A549 (cell line): ENCODE data around the gene KCTD12. TPM values are rescaled to one million over a fixed set of nuclear protein-coding genes. Genes with fewer than 3 reads are reported as not detected.
"Not testable (repeated sequence)": the region's sequence is repeated elsewhere in the genome, so short reads cannot be mapped to it uniquely, and the experiment has no call there.

Source experiments
- ATAC-seq, 2 experiments: fragments of 200-7000 bp in 1 of 2; fragments of >200 bp in 1 of 2; cut with Nextera tagmentation in 1 of 2; cut with Tn5 transposase in 1 of 2; 3 replicates each; pipeline versions ENCODE4 v1.8.0 to v1.9.1; 2018 to 2020; ENCODE audit warnings: mild to moderate bottlenecking in 1 of 2, moderate library complexity in 1 of 2
- CTCF ChIA-PET: fragments of 300-600 bp; sonication (Branson Sonifier 250); formaldehyde crosslinking; extraction: SDS; loops from one replicate; lab custom pipeline; 2021; ENCODE audit warnings: antibody characterized with exemption, inconsistent platforms; lab: Yijun Ruan, JAX
- POLR2A ChIA-PET: fragments of 350-600 bp; formaldehyde crosslinking; extraction: SDS; loops from one replicate; lab custom pipeline; 2021; ENCODE audit warnings: antibody characterized with exemption, inconsistent platforms; lab: Yijun Ruan, JAX
- DNase-seq, 2 experiments: peaks; one replicate each; pipeline versions ENCODE4 v3.0.0 to v3.0.0-alpha.2; 2011 to 2016; ENCODE audit warnings: low read depth in 1 of 2, low spot score in 1 of 2
- FAIRE-seq: peaks from 2 replicates; lab custom pipeline; 2011; peaks lifted over from hg19 to GRCh38; lab: Jason Lieb, UNC
- H3K27ac ChIP-seq, 2 experiments: fragments of >200 bp; sonication (Bioruptor Twin); formaldehyde crosslinking; 3 replicates each; pipeline ENCODE4 v1.5.1; 2016 to 2017
- H3K4me1 ChIP-seq: fragments of >200 bp; sonication (Bioruptor Twin); formaldehyde crosslinking; 3 replicates; pipeline ENCODE4 v1.6.1; 2016
- H3K4me2 ChIP-seq: fragments of >200 bp; sonication (Bioruptor Twin); formaldehyde crosslinking; 3 replicates; pipeline ENCODE4 v1.6.1; 2016
- H3K4me3 ChIP-seq: fragments of >200 bp; sonication (Bioruptor Twin); formaldehyde crosslinking; 3 replicates; pipeline ENCODE4 v1.5.1; 2016
- H3K9me3 ChIP-seq: fragments of >200 bp; sonication (Bioruptor Twin); formaldehyde crosslinking; 3 replicates; pipeline ENCODE4 v1.6.1; 2016
- CEBPB ChIP-seq, 2 experiments: fragments of >200 bp in 1 of 2; sonication (Bioruptor Twin) in 1 of 2; formaldehyde crosslinking in 1 of 2; IDR thresholded peaks; 2 replicates each; pipeline ENCODE4 v1.6.1; 2012 to 2016
- EP300 ChIP-seq, 2 experiments: fragments of >200 bp; sonication (Bioruptor Twin); formaldehyde crosslinking; IDR thresholded peaks; 2 replicates in 1 of 2; 3 replicates in 1 of 2; pipeline ENCODE4 v1.6.1; 2016 to 2017
- FOSL2 ChIP-seq, 2 experiments: fragments of 450-650 bp in 1 of 2; fragments of >200 bp in 1 of 2; sonication (Bioruptor Twin) in 1 of 2; formaldehyde crosslinking; IDR thresholded peaks; 2 replicates each; pipeline versions ENCODE4 v1.5.0 to v1.6.1; 2016 to 2020; ENCODE audit warnings: mild to moderate bottlenecking in 1 of 2, moderate library complexity in 1 of 2
- HOXA7 ChIP-seq: fragments of 250-450 bp; sonication (Bioruptor Pico); IDR thresholded peaks from 2 replicates; pipeline ENCODE4 v1.5.0; 2020; ENCODE audit warnings: mild to moderate bottlenecking, moderate library complexity
- HOXB13 ChIP-seq: fragments of 250-450 bp; sonication (Bioruptor Pico); IDR thresholded peaks from 2 replicates; pipeline ENCODE4 v1.5.0; 2020; ENCODE audit warnings: low read depth, mild to moderate bottlenecking, moderate library complexity
- JUN ChIP-seq, 2 experiments: fragments of >200 bp; sonication (Bioruptor Twin); formaldehyde crosslinking; IDR thresholded peaks; 2 replicates in 1 of 2; 3 replicates in 1 of 2; pipeline ENCODE4 v1.6.1; 2016 to 2017
- JUNB ChIP-seq: fragments of >200 bp; sonication (Bioruptor Twin); formaldehyde crosslinking; IDR thresholded peaks from 2 replicates; pipeline ENCODE4 v1.6.1; 2016
- KDM1A ChIP-seq: fragments of 200-600 bp; sonication (generic); IDR thresholded peaks from 2 replicates; pipeline ENCODE4 v1.6.1; 2016; ENCODE audit warnings: low read depth, mild to moderate bottlenecking
- NFE2L2 ChIP-seq: fragments of 150-350 bp; conservative IDR thresholded peaks from 2 replicates; pipeline ENCODE4 v1.6.1; 2014; ENCODE audit warnings: low read length
- NR3C1 ChIP-seq: fragments of >200 bp; sonication (Bioruptor Twin); formaldehyde crosslinking; IDR thresholded peaks from 3 replicates; pipeline ENCODE4 v1.6.1; 2017
- PHF8 ChIP-seq: fragments of 200-600 bp; sonication (generic); IDR thresholded peaks from 2 replicates; pipeline ENCODE4 v1.6.1; 2016; ENCODE audit warnings: low read depth, mild to moderate bottlenecking, antibody characterized with exemption, moderate library complexity, borderline replicate concordance
- RAD21 ChIP-seq, 2 experiments: fragments of >200 bp in 1 of 2; sonication (Bioruptor Twin) in 1 of 2; formaldehyde crosslinking in 1 of 2; IDR thresholded peaks in 1 of 2; conservative IDR thresholded peaks in 1 of 2; 2 replicates in 1 of 2; 3 replicates in 1 of 2; pipeline ENCODE4 v1.6.1; 2012 to 2018; ENCODE audit warnings: inconsistent platforms in 1 of 2
- SMC3 ChIP-seq: fragments of >200 bp; sonication (Bioruptor Twin); formaldehyde crosslinking; IDR thresholded peaks from 3 replicates; pipeline ENCODE4 v1.6.1; 2018; ENCODE audit warnings: inconsistent platforms
- WGBS: methylation state at CpG from one replicate; pipeline ENCODE4 v1.1.6; 2017; ENCODE audit errors: missing lambda C conversion rate; 5-methylcytosine and 5-hydroxymethylcytosine counted together
- polyA plus RNA-seq, 4 experiments: library from polyadenylated mRNA; depleted of rRNA in 3 of 4; stranded (reverse); fragments of >200 nt; fragmentation: RNase III in 1 of 4; extraction: RNeasy Plus Mini Kit Qiagen cat#74134 plus additional on column Dnase treatment in 1 of 4; gene quantifications; 2 replicates in 3 of 4; 3 replicates in 1 of 4; pipeline ENCODE4 v1.2.3, GENCODE V29; 2011 to 2017
- TF ChIP-seq, protein P1 (sequence below): fragments of 450-650 bp; IDR thresholded peaks from 2 replicates; pipeline ENCODE4 v1.6.1; 2014; ENCODE audit warnings: antibody characterized with exemption
- TF ChIP-seq, protein P2 (sequence below): fragments of >200 bp; sonication (Bioruptor Twin); formaldehyde crosslinking; IDR thresholded peaks from 3 replicates; pipeline ENCODE4 v1.5.1; 2016
- TF ChIP-seq, protein P3 (sequence below): fragments of 250-450 bp; sonication (Bioruptor Pico); IDR thresholded peaks from 2 replicates; pipeline ENCODE4 v1.5.0; 2021; ENCODE audit warnings: mild to moderate bottlenecking, moderate library complexity, borderline replicate concordance
- TF ChIP-seq, protein P4 (sequence below): fragments of 200-600 bp; sonication (generic); IDR thresholded peaks from 2 replicates; pipeline ENCODE4 v1.6.1; 2016; ENCODE audit warnings: antibody characterized with exemption, mild to moderate bottlenecking, moderate library complexity

Gene KCTD12
- polyA plus RNA-seq, 2 of the 4 experiments (the other 2 are of a cell fraction), result 0.71 to 0.90 TPM

DNA sequence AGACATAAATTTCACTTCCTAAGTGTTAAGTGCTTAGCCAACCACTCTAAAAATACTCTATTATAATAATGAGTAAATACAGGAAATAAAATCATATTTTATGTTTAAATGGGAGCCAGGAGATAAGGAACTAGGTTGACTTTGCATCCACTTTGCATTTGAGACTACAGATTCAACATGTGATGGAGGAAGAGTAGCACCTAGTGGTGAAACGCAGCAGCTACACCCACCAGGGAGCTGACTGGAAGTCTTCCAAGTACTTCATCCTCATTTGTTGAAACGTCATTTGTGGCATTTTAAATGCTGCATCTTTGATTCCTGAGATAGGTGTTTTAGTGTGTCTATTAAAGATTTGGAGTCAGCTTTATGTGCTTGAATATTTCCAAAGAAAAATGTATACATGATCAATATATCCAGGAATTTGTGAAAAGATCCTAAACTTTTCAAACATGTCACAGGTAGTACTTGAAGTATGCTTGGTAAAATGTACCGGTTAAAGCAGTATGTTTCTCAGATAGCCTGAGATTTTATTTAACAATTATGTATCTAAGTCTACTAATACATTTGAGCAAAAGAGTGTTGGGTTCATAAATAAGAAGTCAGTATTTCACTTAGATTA lies 17.4 kb upstream of the KCTD12 start:
- peak; percentile 30 to 74 for DNase-seq
- peak; percentile 67 for TF ChIP-seq SMC3
- no peak for TF ChIP-seq HOXB13 (CRISPR knock-in tag)
- TF ChIP-seq RAD21 (conservative IDR thresholded peaks at IDR 0.05 in 1 of 2, IDR thresholded peaks at IDR 0.05 in 1 of 2), result peak; percentile 87 to 90
- TF ChIP-seq FOSL2 (IDR thresholded peaks at IDR 0.05), result no peak
- no peak for TF ChIP-seq FOSL2 (CRISPR knock-in tag; IDR thresholded peaks at IDR 0.05)
- no peak for TF ChIP-seq KDM1A
- TF ChIP-seq, protein P1, sequence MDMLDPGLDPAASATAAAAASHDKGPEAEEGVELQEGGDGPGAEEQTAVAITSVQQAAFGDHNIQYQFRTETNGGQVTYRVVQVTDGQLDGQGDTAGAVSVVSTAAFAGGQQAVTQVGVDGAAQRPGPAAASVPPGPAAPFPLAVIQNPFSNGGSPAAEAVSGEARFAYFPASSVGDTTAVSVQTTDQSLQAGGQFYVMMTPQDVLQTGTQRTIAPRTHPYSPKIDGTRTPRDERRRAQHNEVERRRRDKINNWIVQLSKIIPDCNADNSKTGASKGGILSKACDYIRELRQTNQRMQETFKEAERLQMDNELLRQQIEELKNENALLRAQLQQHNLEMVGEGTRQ, result no peak
- TF ChIP-seq NFE2L2, result no peak
- no peak for TF ChIP-seq NR3C1
- TF ChIP-seq, protein P2, sequence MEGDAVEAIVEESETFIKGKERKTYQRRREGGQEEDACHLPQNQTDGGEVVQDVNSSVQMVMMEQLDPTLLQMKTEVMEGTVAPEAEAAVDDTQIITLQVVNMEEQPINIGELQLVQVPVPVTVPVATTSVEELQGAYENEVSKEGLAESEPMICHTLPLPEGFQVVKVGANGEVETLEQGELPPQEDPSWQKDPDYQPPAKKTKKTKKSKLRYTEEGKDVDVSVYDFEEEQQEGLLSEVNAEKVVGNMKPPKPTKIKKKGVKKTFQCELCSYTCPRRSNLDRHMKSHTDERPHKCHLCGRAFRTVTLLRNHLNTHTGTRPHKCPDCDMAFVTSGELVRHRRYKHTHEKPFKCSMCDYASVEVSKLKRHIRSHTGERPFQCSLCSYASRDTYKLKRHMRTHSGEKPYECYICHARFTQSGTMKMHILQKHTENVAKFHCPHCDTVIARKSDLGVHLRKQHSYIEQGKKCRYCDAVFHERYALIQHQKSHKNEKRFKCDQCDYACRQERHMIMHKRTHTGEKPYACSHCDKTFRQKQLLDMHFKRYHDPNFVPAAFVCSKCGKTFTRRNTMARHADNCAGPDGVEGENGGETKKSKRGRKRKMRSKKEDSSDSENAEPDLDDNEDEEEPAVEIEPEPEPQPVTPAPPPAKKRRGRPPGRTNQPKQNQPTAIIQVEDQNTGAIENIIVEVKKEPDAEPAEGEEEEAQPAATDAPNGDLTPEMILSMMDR, result peak; percentile 82
- no peak for TF ChIP-seq JUN (IDR thresholded peaks at IDR 0.05)
- H3K4me3 ChIP-seq, result no peak overlapping the region
- CTCF ChIA-PET, result interaction anchor here (0.6 to 3.3 kb wide), 14 partner anchors 9 to 1208 kb away, joined by 3 to 14 read pairs (median 4); partner anchors contain the start of gene KCTD12
- FAIRE-seq, result no peak
- no peaks in the 10 kb centered on the region; the same call in 2 of the 3 replicates for H3K9me3 ChIP-seq
- H3K4me2 ChIP-seq, result no peak overlapping the region
- POLR2A ChIA-PET, result no interaction called here
- peak in 1 of 2 experiments; percentile 75; a peak in 3 of 6 replicates for ATAC-seq
- H3K4me1 ChIP-seq, result no peaks in the 10 kb centered on the region
- WGBS, result 17% methylated on average over 3 of the region's 3 CpGs
- H3K27ac ChIP-seq, result no peak overlapping the region

DNA sequence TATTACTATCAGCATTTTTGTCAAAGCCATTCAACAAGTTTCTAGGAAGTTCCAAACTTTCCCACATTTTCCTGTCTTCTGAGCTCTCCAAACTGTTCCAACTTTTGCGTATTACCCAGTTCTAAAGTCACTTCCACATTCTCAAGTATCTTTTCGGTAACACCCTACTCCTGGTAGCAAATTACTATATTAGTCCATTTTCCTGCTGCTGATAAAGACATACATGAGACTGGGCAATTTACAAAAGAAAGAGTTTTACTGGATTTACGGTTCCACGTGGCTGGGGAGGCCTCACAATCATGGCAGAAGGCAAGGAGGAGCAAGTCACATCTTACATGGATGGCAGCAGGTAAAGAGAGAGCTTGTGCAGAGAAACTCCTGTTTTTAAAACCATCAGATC lies 12.9 kb upstream of the KCTD12 start:
- H3K9me3 ChIP-seq, FAIRE-seq, H3K4me2 ChIP-seq, H3K4me1 ChIP-seq, ATAC-seq, POLR2A ChIA-PET, H3K27ac ChIP-seq, DNase-seq, H3K4me3 ChIP-seq: not testable (repeated sequence)
- WGBS, result 33% methylated on average over 4 of the region's 4 CpGs
- CTCF ChIA-PET, result interaction anchor here (1.5 to 1.9 kb wide), 2 partner anchors 81 to 231 kb away, joined by 3 to 6 read pairs; no protein-coding TSS in a partner anchor

DNA sequence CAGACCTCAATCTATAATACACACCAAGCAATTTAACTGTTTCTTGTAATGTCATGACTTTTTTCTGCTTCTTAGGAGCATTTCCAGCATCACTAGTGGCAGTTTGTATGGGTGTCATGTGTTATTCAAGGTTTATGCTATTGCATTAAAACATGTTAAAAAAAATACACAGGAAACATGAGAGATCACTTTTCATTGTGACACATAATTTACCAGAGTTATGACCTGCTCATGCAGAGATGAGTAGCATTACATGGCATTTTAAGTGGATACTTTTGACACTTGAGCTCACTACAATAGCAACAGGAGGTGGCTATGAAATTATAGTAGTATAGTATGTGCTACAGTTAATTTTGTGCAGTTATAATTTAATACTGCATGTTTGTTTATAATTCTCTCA lies 11.0 kb upstream of the KCTD12 start:
- FAIRE-seq, H3K4me2 ChIP-seq, DNase-seq, H3K9me3 ChIP-seq, H3K4me1 ChIP-seq, H3K4me3 ChIP-seq, POLR2A ChIA-PET, H3K27ac ChIP-seq, ATAC-seq: not testable (repeated sequence)
- CTCF ChIA-PET, result interaction anchor here (1.1 to 1.4 kb wide), 2 partner anchors 8 to 1027 kb away, joined by 3 read pairs; no protein-coding TSS in a partner anchor

DNA sequence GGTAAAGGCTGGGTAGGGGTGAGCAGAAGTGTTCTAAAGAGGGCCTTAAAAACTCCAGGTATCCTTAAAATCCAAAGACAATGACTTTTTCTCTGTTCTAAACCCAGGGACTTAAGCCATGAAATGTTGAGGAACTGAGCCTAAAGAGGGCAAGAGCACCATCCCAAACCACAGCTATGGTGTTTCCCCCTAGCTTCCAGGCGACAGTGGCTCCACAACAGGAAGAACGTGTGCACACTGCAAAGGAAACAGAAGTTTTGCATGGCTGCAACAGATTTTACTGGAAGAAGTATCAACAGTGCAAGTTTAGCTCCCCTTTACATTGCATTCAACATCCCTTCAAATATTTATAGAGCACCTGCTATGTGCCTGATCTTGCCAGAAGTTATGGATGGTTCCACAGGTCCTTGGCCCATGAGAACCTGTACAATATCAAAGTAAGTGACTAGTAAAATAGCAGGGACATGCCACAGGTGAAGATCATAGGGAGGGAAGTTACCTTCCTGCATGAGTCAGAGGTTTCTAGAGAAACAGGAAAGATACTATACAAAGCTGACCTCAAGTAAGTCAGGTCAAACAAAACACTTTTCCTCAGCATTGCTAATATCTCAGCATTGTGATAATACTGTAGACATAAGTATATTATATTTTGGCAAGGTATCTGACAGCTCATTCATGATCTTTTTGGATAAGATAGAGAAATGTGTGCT lies 8.4 kb upstream of the KCTD12 start:
- FAIRE-seq (no peak), ATAC-seq (no peak)
- TF ChIP-seq HOXA7 (CRISPR knock-in tag), result no peak
- no peak for TF ChIP-seq JUNB
- no peak for TF ChIP-seq RAD21 (conservative IDR thresholded peaks at IDR 0.05 in 1 of 2, IDR thresholded peaks at IDR 0.05 in 1 of 2)
- TF ChIP-seq, protein P3, sequence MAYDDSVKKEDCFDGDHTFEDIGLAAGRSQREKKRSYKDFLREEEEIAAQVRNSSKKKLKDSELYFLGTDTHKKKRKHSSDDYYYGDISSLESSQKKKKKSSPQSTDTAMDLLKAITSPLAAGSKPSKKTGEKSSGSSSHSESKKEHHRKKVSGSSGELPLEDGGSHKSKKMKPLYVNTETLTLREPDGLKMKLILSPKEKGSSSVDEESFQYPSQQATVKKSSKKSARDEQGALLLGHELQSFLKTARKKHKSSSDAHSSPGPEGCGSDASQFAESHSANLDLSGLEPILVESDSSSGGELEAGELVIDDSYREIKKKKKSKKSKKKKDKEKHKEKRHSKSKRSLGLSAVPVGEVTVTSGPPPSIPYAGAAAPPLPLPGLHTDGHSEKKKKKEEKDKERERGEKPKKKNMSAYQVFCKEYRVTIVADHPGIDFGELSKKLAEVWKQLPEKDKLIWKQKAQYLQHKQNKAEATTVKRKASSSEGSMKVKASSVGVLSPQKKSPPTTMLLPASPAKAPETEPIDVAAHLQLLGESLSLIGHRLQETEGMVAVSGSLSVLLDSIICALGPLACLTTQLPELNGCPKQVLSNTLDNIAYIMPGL (CRISPR knock-in tag), result no peak
- TF ChIP-seq, protein P4, sequence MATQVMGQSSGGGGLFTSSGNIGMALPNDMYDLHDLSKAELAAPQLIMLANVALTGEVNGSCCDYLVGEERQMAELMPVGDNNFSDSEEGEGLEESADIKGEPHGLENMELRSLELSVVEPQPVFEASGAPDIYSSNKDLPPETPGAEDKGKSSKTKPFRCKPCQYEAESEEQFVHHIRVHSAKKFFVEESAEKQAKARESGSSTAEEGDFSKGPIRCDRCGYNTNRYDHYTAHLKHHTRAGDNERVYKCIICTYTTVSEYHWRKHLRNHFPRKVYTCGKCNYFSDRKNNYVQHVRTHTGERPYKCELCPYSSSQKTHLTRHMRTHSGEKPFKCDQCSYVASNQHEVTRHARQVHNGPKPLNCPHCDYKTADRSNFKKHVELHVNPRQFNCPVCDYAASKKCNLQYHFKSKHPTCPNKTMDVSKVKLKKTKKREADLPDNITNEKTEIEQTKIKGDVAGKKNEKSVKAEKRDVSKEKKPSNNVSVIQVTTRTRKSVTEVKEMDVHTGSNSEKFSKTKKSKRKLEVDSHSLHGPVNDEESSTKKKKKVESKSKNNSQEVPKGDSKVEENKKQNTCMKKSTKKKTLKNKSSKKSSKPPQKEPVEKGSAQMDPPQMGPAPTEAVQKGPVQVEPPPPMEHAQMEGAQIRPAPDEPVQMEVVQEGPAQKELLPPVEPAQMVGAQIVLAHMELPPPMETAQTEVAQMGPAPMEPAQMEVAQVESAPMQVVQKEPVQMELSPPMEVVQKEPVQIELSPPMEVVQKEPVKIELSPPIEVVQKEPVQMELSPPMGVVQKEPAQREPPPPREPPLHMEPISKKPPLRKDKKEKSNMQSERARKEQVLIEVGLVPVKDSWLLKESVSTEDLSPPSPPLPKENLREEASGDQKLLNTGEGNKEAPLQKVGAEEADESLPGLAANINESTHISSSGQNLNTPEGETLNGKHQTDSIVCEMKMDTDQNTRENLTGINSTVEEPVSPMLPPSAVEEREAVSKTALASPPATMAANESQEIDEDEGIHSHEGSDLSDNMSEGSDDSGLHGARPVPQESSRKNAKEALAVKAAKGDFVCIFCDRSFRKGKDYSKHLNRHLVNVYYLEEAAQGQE, result no peak
- TF ChIP-seq PHF8, result no peak
- no peak for TF ChIP-seq EP300 (IDR thresholded peaks at IDR 0.05)
- no peak for TF ChIP-seq CEBPB (IDR thresholded peaks at IDR 0.05)

More for the DNA sequence above, 8.4 kb upstream of the KCTD12 start:
- ChIA-PET POLR2A (no interaction called here), CTCF (interaction anchor here (1.1 to 1.9 kb wide), 2 partner anchors 9 kb away, joined by 5 to 7 read pairs; no protein-coding TSS in a partner anchor)
- no peak overlapping the region for H3K4me2 ChIP-seq
- WGBS, result 7% methylated on average over 2 of the region's 2 CpGs
- H3K4me1 ChIP-seq, result no peaks in the 10 kb centered on the region
- no peak for DNase-seq
- H3K9me3 ChIP-seq, result no peaks in the 10 kb centered on the region; the same call in 2 of the 3 replicates
- no peak overlapping the region for H3K27ac ChIP-seq
- H3K4me3 ChIP-seq, result no peak overlapping the region
